GM04503 (cell line): Measurements from ENCODE around the gene HSPA4L.

Experiments
- DNase-seq: peaks from one replicate; pipeline ENCODE4 v3.0.0-alpha.2; 2012; ENCODE audit warnings: low read depth

The HSPA4L gene

GRCh38 chr4:127870281-127870680 is 88.2 kb downstream of the HSPA4L start:
- DNase-seq, result no peak

GRCh38 chr4:127870688-127871087 is 88.6 kb downstream of the HSPA4L start:
- DNase-seq, result peak; percentile 59

- no peak for DNase-seq
Observed at GRCh38 chr4:127875791-127876190, 93.7 kb downstream of the HSPA4L start.

GRCh38 chr4:127880763-127881562 is 98.8 kb downstream of the HSPA4L start, which contains the start of gene PLK4:
Gene PLK4, plus strand, starts transcription at chr4:127880893. Its CDS starts 242 bp downstream, at chr4:127881135.
- DNase-seq, result peak; percentile 62

GRCh38 chr4:127881563-127881864 is 99.4 kb downstream of the HSPA4L start:
- DNase-seq, result no peak

GRCh38 chr4:127888559-127888958 is 106.4 kb downstream of the HSPA4L start:
- DNase-seq, result no peak

- no peak for DNase-seq
Observed at GRCh38 chr4:127889903-127890302, 107.8 kb downstream of the HSPA4L start.
